Right atrium auricular region (tissue), 2 donors: Measurements from ENCODE around the gene FLOT2. TPM values are rescaled to one million over a fixed set of nuclear protein-coding genes. Genes with fewer than 3 reads are reported as not detected.

Source experiments
- DNase-seq: peaks from one replicate; pipeline ENCODE4 v3.0.0-alpha.2; 2019; ENCODE audit warnings: low spot score
- H3K27ac ChIP-seq, 2 donors: fragments of 200-600 bp; sonication (generic); 1 replicate in 1 of 2; 2 replicates in 1 of 2; pipeline ENCODE4 v1.5.1; 2016 to 2019
- H3K27me3 ChIP-seq, 2 donors: fragments of 200-600 bp; sonication (generic); one replicate each; pipeline versions ENCODE4 v1.5.1 to v1.6.0; 2017 to 2019
- H3K36me3 ChIP-seq: fragments of 200-600 bp; sonication (generic); one replicate; pipeline ENCODE4 v1.5.1; 2016
- H3K4me1 ChIP-seq, 2 donors: fragments of 200-600 bp; sonication (generic); one replicate each; pipeline versions ENCODE4 v1.5.1 to v1.6.0; 2017 to 2019
- H3K4me3 ChIP-seq, 2 donors: fragments of 200-600 bp; sonication (generic); 1 replicate in 1 of 2; 2 replicates in 1 of 2; pipeline ENCODE4 v1.5.1; 2017 to 2019; ENCODE audit warnings: mild to moderate bottlenecking in 1 of 2, moderate library complexity in 1 of 2
- H3K9me3 ChIP-seq, 2 donors: fragments of 200-600 bp; sonication (generic); one replicate each; pipeline ENCODE4 v1.5.1; 2019
- CTCF ChIP-seq, 2 donors: fragments of 200-600 bp; sonication (generic); IDR thresholded peaks; one replicate each; pipeline ENCODE4 v1.5.1; 2019; ENCODE audit warnings: antibody characterized with exemption in 2 of 2
- total RNA-seq, 2 donors: library from RNA; depleted of rRNA; stranded (reverse); fragments of >200 nt; gene quantifications; one replicate each; pipeline ENCODE4 v1.1.0, GENCODE V29; 2016

The FLOT2 gene
- total RNA-seq, 2 donors from 2014 or later, result 52.8 to 57.7 TPM

DNA sequence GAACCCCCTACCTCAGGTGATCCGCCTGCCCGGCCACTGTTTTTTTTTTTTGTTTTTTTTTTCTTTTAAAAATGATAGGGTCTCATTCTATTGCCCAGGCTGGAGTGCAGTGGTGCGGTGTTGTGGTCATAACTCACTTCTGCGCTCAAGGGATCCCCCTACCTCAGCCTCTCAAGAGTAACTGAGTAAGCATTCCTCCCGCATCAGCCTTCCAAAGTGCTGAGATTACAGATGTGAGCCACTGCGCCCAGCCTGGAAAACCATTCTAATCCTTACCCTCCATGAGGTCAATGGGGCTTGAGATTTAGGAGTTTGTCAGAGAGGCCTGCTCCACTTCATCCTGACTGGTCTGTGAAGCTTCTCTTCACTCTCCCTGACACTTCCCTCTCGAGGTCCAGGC lies 30.3 kb downstream of the FLOT2 start:
- H3K4me1 ChIP-seq, result no peaks in the 10 kb centered on the region
- no peaks in the 10 kb centered on the region for H3K36me3 ChIP-seq
- no peak overlapping the region for H3K4me3 ChIP-seq
- H3K27ac ChIP-seq, result no peak overlapping the region
- no peaks in the 10 kb centered on the region for H3K9me3 ChIP-seq
- DNase-seq, result no peak
- no peaks in the 10 kb centered on the region for H3K27me3 ChIP-seq
- TF ChIP-seq CTCF (IDR thresholded peaks at IDR 0.05), result no peak

DNA sequence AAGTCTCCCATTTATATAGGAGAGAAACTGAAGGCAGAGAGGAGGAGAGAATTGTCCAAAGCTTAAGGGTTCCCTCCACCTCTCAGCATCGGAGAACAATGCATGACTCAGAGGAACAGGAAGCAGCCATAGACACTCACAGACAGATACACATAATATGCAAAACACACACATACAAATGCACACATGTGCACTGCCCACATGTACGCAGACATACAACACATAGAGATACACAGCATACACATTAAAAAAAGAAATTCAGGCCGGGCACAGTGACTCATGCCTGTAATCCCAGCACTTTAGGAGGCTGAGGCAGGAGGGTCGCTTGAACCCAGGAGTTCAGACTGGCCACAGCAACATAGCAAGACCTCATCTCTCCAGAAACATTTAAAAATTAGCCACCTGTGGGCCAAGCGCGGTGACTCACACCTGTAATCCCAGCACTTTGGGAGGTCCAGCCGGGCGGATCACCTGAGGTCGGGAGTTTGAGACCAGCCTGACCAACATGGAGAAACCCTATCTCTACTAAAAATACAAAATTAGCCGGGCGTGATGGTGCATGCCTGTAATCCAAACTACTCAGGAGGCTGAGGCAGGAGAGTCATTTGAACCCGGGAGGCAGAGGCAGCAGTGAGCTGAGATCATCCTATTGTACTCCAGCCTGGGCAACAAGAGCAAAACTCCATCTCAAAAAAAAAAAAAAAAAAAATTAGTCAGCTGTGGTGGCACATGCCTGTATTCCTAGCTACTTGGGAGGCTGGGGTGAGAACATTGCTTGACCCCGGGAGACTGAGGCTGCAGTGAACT lies 31.4 kb downstream of the FLOT2 start:
- no peak overlapping the region for H3K27ac ChIP-seq

DNA sequence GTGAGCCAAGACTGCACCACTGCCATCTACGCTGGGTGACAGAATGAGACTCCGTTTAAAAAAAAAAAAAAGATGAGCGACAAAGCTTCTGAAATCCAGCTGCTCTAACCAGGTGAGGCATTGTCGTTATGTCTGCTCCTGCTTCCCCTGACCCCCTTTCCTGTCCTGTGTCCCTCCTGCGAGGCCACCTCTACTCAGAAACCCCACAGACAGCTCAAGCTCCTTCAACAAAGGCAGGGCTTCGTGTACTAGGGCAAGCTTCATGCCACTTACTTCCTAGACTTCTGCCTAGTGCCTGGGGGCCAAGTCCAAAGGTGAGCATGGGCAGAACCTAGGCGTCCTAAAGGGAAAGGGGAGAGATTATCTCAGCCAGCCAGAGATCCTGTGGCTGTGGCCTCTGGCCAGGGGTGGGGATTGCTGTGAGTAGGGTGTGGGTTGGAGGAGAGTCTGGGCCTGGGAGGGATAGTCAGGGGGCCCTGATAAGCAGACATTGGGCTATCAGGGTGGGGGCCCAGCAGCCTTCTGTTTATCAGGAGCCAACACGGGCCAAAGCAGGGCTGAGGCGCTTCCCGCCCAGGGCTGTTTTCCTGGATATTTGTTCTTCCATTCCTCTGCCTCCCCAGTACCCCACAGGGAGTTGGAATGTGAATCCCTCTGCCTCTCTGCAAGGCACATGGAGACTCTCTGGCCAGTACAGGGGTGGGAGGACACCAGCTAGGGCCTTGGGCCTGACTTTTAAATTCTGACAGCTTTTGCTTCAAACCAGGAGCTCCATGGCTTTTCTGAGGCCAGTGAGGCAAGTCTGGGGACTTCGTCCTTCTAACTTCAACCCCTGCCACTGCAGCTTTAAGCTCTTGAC lies 32.3 kb downstream of the FLOT2 start:
- no peak for TF ChIP-seq CTCF (IDR thresholded peaks at IDR 0.05)
- H3K9me3 ChIP-seq, result no peaks in the 10 kb centered on the region
- H3K27ac ChIP-seq, result no peak overlapping the region
- peaks cover 7% of the 10 kb centered on the region for H3K36me3 ChIP-seq
- no peaks in the 10 kb centered on the region for H3K4me1 ChIP-seq
- H3K27me3 ChIP-seq, result no peaks in the 10 kb centered on the region
- DNase-seq, result no peak
- H3K4me3 ChIP-seq, result no peak overlapping the region

More for the DNA sequence above, 31.4 kb downstream of the FLOT2 start:
- Histone ChIP-seq H3K9me3 (no peaks in the 10 kb centered on the region), H3K4me1 (no peaks in the 10 kb centered on the region), H3K27me3 (no peaks in the 10 kb centered on the region), H3K4me3 (no peak overlapping the region), H3K36me3 (no peaks in the 10 kb centered on the region)
- no peak for TF ChIP-seq CTCF (IDR thresholded peaks at IDR 0.05)
- no peak for DNase-seq

- DNase-seq, result no peak
- H3K4me1 ChIP-seq, result no peaks in the 10 kb centered on the region
- no peaks in the 10 kb centered on the region for H3K27me3 ChIP-seq
- H3K36me3 ChIP-seq, result peaks cover 20% of the 10 kb centered on the region
- TF ChIP-seq CTCF (IDR thresholded peaks at IDR 0.05), result no peak
- H3K4me3 ChIP-seq, result no peak overlapping the region
- no peaks in the 10 kb centered on the region for H3K9me3 ChIP-seq
- no peak overlapping the region for H3K27ac ChIP-seq
Measured at GRCh38 chr17:28863953-28864352, 33.6 kb downstream of the FLOT2 start.

DNA sequence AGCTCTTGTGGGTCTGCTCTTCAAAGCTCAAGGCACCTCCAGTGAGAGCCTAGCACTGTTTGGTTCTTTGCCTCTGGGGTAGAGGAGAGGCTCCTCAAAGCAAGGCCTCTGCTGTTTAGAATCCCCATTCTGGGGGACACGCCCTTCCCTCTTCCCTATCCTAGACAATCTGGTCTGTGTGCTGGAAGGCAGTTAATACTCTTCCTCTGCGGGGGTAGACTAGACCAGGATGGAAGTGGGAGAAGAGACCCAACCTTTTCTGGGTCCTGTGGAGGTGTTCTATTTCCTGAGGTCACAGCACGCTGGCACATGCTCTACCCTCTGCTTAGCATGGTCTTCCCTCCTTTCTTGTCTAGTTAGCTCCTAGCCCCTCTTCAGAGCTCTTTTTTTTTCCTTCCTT lies 35.0 kb downstream of the FLOT2 start:
- DNase-seq, result no peak
- Histone ChIP-seq H3K4me1 (no peaks in the 10 kb centered on the region), H3K9me3 (no peaks in the 10 kb centered on the region), H3K36me3 (peaks cover 34% of the 10 kb centered on the region), H3K27ac (no peak overlapping the region), H3K4me3 (no peak overlapping the region), H3K27me3 (no peaks in the 10 kb centered on the region)
- TF ChIP-seq CTCF (IDR thresholded peaks at IDR 0.05), result no peak
